IMR-90 (cell line): ENCODE results near the gene CEACAM8. TPM values are rescaled to one million over a fixed set of nuclear protein-coding genes. Genes with fewer than 3 reads are reported as not detected.

ENCODE experiments used
- ATAC-seq: fragments of 200-7000 bp; cut with Tn5 transposase; 2 replicates; pipeline ENCODE4 v1.9.1; 2020; ENCODE audit warnings: low read depth, mild to moderate bottlenecking, moderate library complexity
- BruUV-seq: library from RNA; stranded (reverse); fragments of 400-500 nt; replicated peaks from 2 replicates; lab custom pipeline; 2021; lab: Mats Ljungman, UMichigan
- CTCF ChIA-PET: fragments of 300-600 bp; formaldehyde crosslinking; extraction: SDS; loops from one replicate; lab custom pipeline; 2021; ENCODE audit warnings: antibody characterized with exemption; lab: Yijun Ruan, JAX
- POLR2A ChIA-PET: fragments of 300-600 bp; sonication (Branson Sonifier 250); formaldehyde crosslinking; loops from one replicate; lab custom pipeline; 2022; ENCODE audit warnings: antibody characterized with exemption; ENCODE audit not compliant: unreplicated experiment; lab: Charles Lee
- DNase-seq: peaks from one replicate; pipeline ENCODE4 v3.0.0; 2013
- H2AFZ ChIP-seq: replicated peaks from 2 replicates; pipeline ENCODE3; 2013; ENCODE audit warnings: low read length, mild to moderate bottlenecking; ENCODE audit not compliant: poor library complexity
- H2AK5ac ChIP-seq: 2 replicates; pipeline ENCODE4 v1.6.1; 2013; ENCODE audit warnings: low read depth, low read length, inconsistent platforms
- H2AK9ac ChIP-seq: replicated peaks from 2 replicates; pipeline ENCODE3; 2013; ENCODE audit warnings: mild to moderate bottlenecking, low read depth, low read length, moderate library complexity; ENCODE audit not compliant: poor library complexity
- H2BK120ac ChIP-seq: 2 replicates; pipeline ENCODE4 v1.6.1; 2013; ENCODE audit warnings: low read depth, low read length, inconsistent platforms
- H2BK15ac ChIP-seq: 3 replicates; pipeline ENCODE4 v1.6.1; 2013; ENCODE audit warnings: low read depth, low read length, inconsistent platforms
- H2BK20ac ChIP-seq: 2 replicates; pipeline ENCODE4 v1.6.1; 2013; ENCODE audit warnings: low read depth, mild to moderate bottlenecking, inconsistent platforms, low read length, moderate library complexity
- H2BK5ac ChIP-seq: 2 replicates; pipeline ENCODE4 v1.6.1; 2013; ENCODE audit warnings: mild to moderate bottlenecking, low read depth, low read length, inconsistent platforms; ENCODE audit not compliant: poor library complexity, severe bottlenecking
- H3K14ac ChIP-seq: replicated peaks from 2 replicates; pipeline ENCODE4 v1.6.1; 2013; ENCODE audit warnings: low read depth, low read length, inconsistent platforms
- H3K18ac ChIP-seq: 2 replicates; pipeline ENCODE4 v1.6.1; 2013; ENCODE audit warnings: low read depth, low read length, control low read depth
- H3K23ac ChIP-seq: 2 replicates; pipeline ENCODE4 v1.6.1; 2013; ENCODE audit warnings: low read depth, low read length, inconsistent platforms
- H3K27ac ChIP-seq: 2 replicates; pipeline ENCODE4 v1.5.1; 2013; ENCODE audit warnings: mild to moderate bottlenecking, control low read depth, low read length; ENCODE audit not compliant: insufficient read depth
- H3K27me3 ChIP-seq: 2 replicates; pipeline ENCODE4 v1.6.1; 2013; ENCODE audit warnings: low read length; ENCODE audit not compliant: control insufficient read depth, insufficient read depth
- H3K36me3 ChIP-seq: 2 replicates; pipeline ENCODE4 v1.6.1; 2013; ENCODE audit warnings: low read length, mixed read lengths; ENCODE audit not compliant: control insufficient read depth, insufficient read depth
- H3K4ac ChIP-seq: 2 replicates; pipeline ENCODE4 v1.6.1; 2013; ENCODE audit warnings: low read depth, low read length, inconsistent platforms
- H3K4me1 ChIP-seq: 2 replicates; pipeline ENCODE4 v1.6.1; 2013; ENCODE audit warnings: low read length, mixed read lengths; ENCODE audit not compliant: control insufficient read depth, insufficient read depth
- H3K4me2 ChIP-seq: 2 replicates; pipeline ENCODE4 v1.6.1; 2013; ENCODE audit warnings: low read depth, mild to moderate bottlenecking, control low read depth, low read length, moderate library complexity
- H3K4me3 ChIP-seq: 2 replicates; pipeline ENCODE4 v1.5.1; 2013; ENCODE audit warnings: low read depth, mild to moderate bottlenecking, control low read depth, low read length, moderate library complexity; ENCODE audit not compliant: insufficient read depth
- H3K56ac ChIP-seq: 2 replicates; pipeline ENCODE4 v1.6.1; 2013; ENCODE audit warnings: low read length, inconsistent platforms; ENCODE audit not compliant: insufficient read depth; ENCODE audit errors: extremely low read depth
- H3K79me1 ChIP-seq, 2 experiments: 2 replicates each; pipeline ENCODE4 v1.6.1; 2013; ENCODE audit warnings: low read length in 2 of 2, inconsistent platforms in 1 of 2, low read depth in 1 of 2
- H3K9ac ChIP-seq: 2 replicates; pipeline ENCODE4 v1.6.1; 2013; ENCODE audit warnings: low read depth, low read length, control low read depth
- H3K9me1 ChIP-seq: 2 replicates; pipeline ENCODE4 v1.6.1; 2013; ENCODE audit warnings: low read length, inconsistent platforms; ENCODE audit not compliant: insufficient read depth
- H3K9me3 ChIP-seq: 2 replicates; pipeline ENCODE4 v1.6.1; 2013; ENCODE audit warnings: low read length; ENCODE audit not compliant: control insufficient read depth, insufficient read depth
- H4K20me1 ChIP-seq: 2 replicates; pipeline ENCODE4 v1.6.1; 2013; ENCODE audit warnings: low read length, inconsistent platforms; ENCODE audit not compliant: insufficient read depth
- H4K5ac ChIP-seq: 2 replicates; pipeline ENCODE4 v1.6.1; 2013; ENCODE audit warnings: mild to moderate bottlenecking, low read depth, low read length, control low read depth
- H4K8ac ChIP-seq, 2 experiments: 2 replicates each; pipeline ENCODE4 v1.6.1; 2013; ENCODE audit warnings: low read depth in 2 of 2, low read length in 2 of 2, control low read depth in 1 of 2, inconsistent platforms in 1 of 2
- H4K91ac ChIP-seq: 2 replicates; pipeline ENCODE4 v1.6.1; 2013; ENCODE audit warnings: low read depth, low read length, inconsistent platforms; ENCODE audit not compliant: insufficient read depth
- BHLHE40 ChIP-seq: fragments of 150-350 bp; IDR thresholded peaks from 2 replicates; pipeline ENCODE4 v1.6.1; 2016; ENCODE audit warnings: mild to moderate bottlenecking, low read depth, low read length
- CEBPB ChIP-seq: IDR thresholded peaks from 2 replicates; pipeline ENCODE4 v1.6.1; 2012; ENCODE audit warnings: low read depth, low read length, improper control_type of control experiment
- CTCF ChIP-seq: conservative IDR thresholded peaks from 2 replicates; pipeline ENCODE4 v1.5.1; 2012; ENCODE audit warnings: mild to moderate bottlenecking, low read depth, low read length, improper control_type of control experiment
- MAFK ChIP-seq: IDR thresholded peaks from 2 replicates; pipeline ENCODE4 v1.6.1; 2012; ENCODE audit warnings: low read depth, low read length, improper control_type of control experiment
- MXI1 ChIP-seq: IDR thresholded peaks from 2 replicates; pipeline ENCODE4 v1.6.1; 2012; ENCODE audit warnings: low read depth, mild to moderate bottlenecking, low read length, moderate library complexity, borderline replicate concordance
- NFE2L2 ChIP-seq: fragments of 150-350 bp; IDR thresholded peaks from 2 replicates; pipeline ENCODE4 v1.6.1; 2016; ENCODE audit warnings: low read depth, mild to moderate bottlenecking, low read length
- POLR2A ChIP-seq: IDR thresholded peaks from 2 replicates; pipeline ENCODE4 v1.6.1; 2012; ENCODE audit warnings: mild to moderate bottlenecking, low read depth, low read length
- RAD21 ChIP-seq: IDR thresholded peaks from 2 replicates; pipeline ENCODE4 v1.6.1; 2012; ENCODE audit warnings: low read length, improper control_type of control experiment
- RFX5 ChIP-seq: IDR thresholded peaks from 2 replicates; pipeline ENCODE4 v1.8.0; 2012; ENCODE audit warnings: low read depth, mild to moderate bottlenecking, low read length, moderate library complexity
- SMC3 ChIP-seq: fragments of 150-350 bp; IDR thresholded peaks from 2 replicates; pipeline ENCODE4 v1.6.1; 2016; ENCODE audit warnings: low read depth, mild to moderate bottlenecking, antibody characterized with exemption, low read length, moderate library complexity
- USF2 ChIP-seq: fragments of 150-350 bp; IDR thresholded peaks from 2 replicates; pipeline ENCODE4 v1.6.1; 2017; ENCODE audit warnings: mild to moderate bottlenecking, antibody characterized with exemption, low read length, low read depth
- WGBS, 2 experiments: methylation state at CpG; one replicate each; pipeline versions ENCODE4 v1.1.5 to v1.1.7; 2013; ENCODE audit warnings: missing lambda C conversion rate in 2 of 2; ENCODE audit not compliant: insufficient read length in 1 of 2; ENCODE audit errors: extremely low coverage in 2 of 2; 5-methylcytosine and 5-hydroxymethylcytosine counted together
- dilution Hi-C: fragments of 300-500 bp; cut with HindIII; formaldehyde crosslinking; loops from one replicate; pipeline ENCODE4 v1.14.3; 2018; ENCODE audit warnings: low sequenced_read_pairs; ENCODE audit not compliant: unreplicated experiment
- in situ Hi-C: fragments of 300-500 bp; cut with MboI; formaldehyde crosslinking; loops from 3 replicates; pipeline ENCODE4 v1.14.3; 2019; ENCODE audit warnings: low sequenced_read_pairs, inconsistent platforms, mixed read lengths
- intact Hi-C: fragments of 100-400 bp; cut with micrococcal nuclease; formaldehyde crosslinking; loops from 2 replicates; pipeline ENCODE4 v1.10.0; 2022
- polyA plus RNA-seq, 3 experiments: library from polyadenylated mRNA; depleted of rRNA; stranded (reverse); fragments of >200 nt; gene quantifications; 2 replicates each; pipeline ENCODE4 v1.2.3, GENCODE V29; 2012; ENCODE audit warnings: low replicate concordance in 1 of 3
- total RNA-seq: library from RNA; depleted of rRNA; stranded (reverse); fragments of >200 nt; gene quantifications from 2 replicates; pipeline ENCODE4 v1.2.3, GENCODE V29; 2012

The CEACAM8 gene
- total and polyA plus RNA-seq, 2 of the 4 experiments (the other 2 are of a cell fraction), result not detected

DNA sequence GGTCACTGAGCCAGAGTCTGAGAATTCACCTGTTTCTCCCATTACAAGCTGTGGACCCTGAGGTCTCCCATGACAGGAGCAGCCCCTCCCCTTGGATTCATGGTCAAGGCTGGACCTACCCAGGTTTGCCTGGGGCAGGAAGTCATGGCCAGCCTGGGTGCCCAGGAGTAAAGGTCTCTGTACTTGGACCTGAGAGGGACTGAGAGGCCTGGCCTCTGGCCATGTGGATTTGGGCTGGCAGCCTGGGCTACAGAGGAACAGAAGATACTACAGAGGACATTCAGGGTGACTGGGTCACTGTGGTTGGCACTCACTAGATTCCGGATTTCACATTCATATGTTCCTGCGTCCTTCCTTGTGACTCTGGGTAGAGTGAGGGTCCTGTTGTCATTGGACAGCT, 31.5 kb upstream of the CEACAM8 start:
- Histone ChIP-seq H2AK5ac (no peak overlapping the region), H2BK5ac (no peak overlapping the region), H3K36me3 (no peaks in the 10 kb centered on the region), H2AFZ (no peak overlapping the region), H2BK120ac (no peak overlapping the region), H3K9ac (no peak overlapping the region), H3K27me3 (peaks cover 14% of the 10 kb centered on the region), H3K27ac (no peak overlapping the region), H3K4me1 (no peaks in the 10 kb centered on the region), H3K14ac (no peak overlapping the region), H2BK20ac (no peak overlapping the region), H3K23ac (no peak overlapping the region), H4K8ac (no peak overlapping the region), H3K4me3 (no peak overlapping the region), H4K91ac (no peak overlapping the region), H4K20me1 (no peaks in the 10 kb centered on the region), H3K4me2 (no peak overlapping the region), H3K9me3 (peaks cover 2% of the 10 kb centered on the region; the same call in 1 of the 2 replicates), H2BK15ac (no peak overlapping the region), H3K18ac (no peak overlapping the region), H2AK9ac (no peak overlapping the region), H4K5ac (no peak overlapping the region), H3K9me1 (no peaks in the 10 kb centered on the region), H3K56ac (no peak overlapping the region), H3K4ac (no peak overlapping the region), H3K79me1 (no peaks in the 10 kb centered on the region)
- TF ChIP-seq USF2 (no peak), RAD21 (no peak), SMC3 (no peak), BHLHE40 (no peak), MXI1 (no peak), POLR2A (no peak), NFE2L2 (no peak), CEBPB (no peak), MAFK (no peak), CTCF (no peak), RFX5 (no peak)
- dilution Hi-C loops, result no loop called here
- in situ Hi-C loops, result no loop called here
- POLR2A ChIA-PET, result no interaction called here
- whole genome bisulfite sequencing, 2 experiments, result no CpG with 5 or more reads among the region's 2 CpGs
- intact Hi-C loops, result no loop called here
- no TSS peak for BruUV-seq
- ATAC-seq, result no peak
- DNase-seq, result no peak
- CTCF ChIA-PET, result no interaction called here
